ENCODE data around the gene UNC5C. TPM values are rescaled to one million over a fixed set of nuclear protein-coding genes. Genes with fewer than 3 reads are reported as not detected.

The UNC5C gene
- total and polyA plus RNA-seq, 2 donors (not counting 1 experiment from before 2014, with no cell fraction given) = 2.0 to 11.6 TPM

- TF ChIP-seq EZH2 (IDR thresholded peaks at IDR 0.05; ENCODE audit: low read length, missing control alignments) (no peak), CTCF (conservative IDR thresholded peaks at IDR 0.05 in 1 of 2, IDR thresholded peaks at IDR 0.05 in 1 of 2; ENCODE audit: low read depth in 1 of 2, low read length in 2 of 2) (no peak)
- Histone ChIP-seq H3K4me2 (ENCODE audit: extremely low read depth, insufficient read depth, low read length) (no peak overlapping the region), H3K4me1 (ENCODE audit: control insufficient read depth, extremely low read depth, insufficient read depth, low read length) (peaks cover 4% of the 10 kb centered on the region), H3K79me2 (ENCODE audit: control insufficient read depth, insufficient read depth, low read length) (no peaks in the 10 kb centered on the region), H3K4me3 (replicated peaks in 1 of 4; ENCODE audit: control extremely low read depth in 1 of 4, insufficient read depth in 1 of 4, low read depth in 3 of 4, low read length in 4 of 4) (no peak overlapping the region), H3K27me3 (ENCODE audit: control insufficient read depth, insufficient read depth, low read length) (no peaks in the 10 kb centered on the region), H3K27ac (ENCODE audit: insufficient read depth, low read length) (no peak overlapping the region), H2AFZ (ENCODE audit: low read length) (no peak overlapping the region), H3K9me3 (ENCODE audit: control insufficient read depth, insufficient read depth, low read depth, low read length) (no peaks in the 10 kb centered on the region), H3K9ac (ENCODE audit: insufficient read depth, low read length) (no peak overlapping the region), H3K36me3 (ENCODE audit: control insufficient read depth, insufficient read depth, low read length) (no peaks in the 10 kb centered on the region), H4K20me1 (ENCODE audit: control insufficient read depth, extremely low read depth, insufficient read depth, low read length) (no peaks in the 10 kb centered on the region)
- no peak for DNase-seq (ENCODE audit: low read depth in 2 of 2)
Observed at GRCh38 chr4:95504501-95504900, 44.3 kb downstream of the UNC5C start.

GRCh38 chr4:95500361-95500760, 48.4 kb downstream of the UNC5C start:
- Histone ChIP-seq H3K4me2 (ENCODE audit: extremely low read depth, insufficient read depth, low read length) (no peak overlapping the region), H3K27ac (ENCODE audit: insufficient read depth, low read length) (no peak overlapping the region), H3K4me3 (replicated peaks in 1 of 4; ENCODE audit: control extremely low read depth in 1 of 4, insufficient read depth in 1 of 4, low read depth in 3 of 4, low read length in 4 of 4) (no peak overlapping the region), H3K36me3 (ENCODE audit: control insufficient read depth, insufficient read depth, low read length) (no peaks in the 10 kb centered on the region), H2AFZ (ENCODE audit: low read length) (no peak overlapping the region), H3K4me1 (ENCODE audit: control insufficient read depth, extremely low read depth, insufficient read depth, low read length) (no peaks in the 10 kb centered on the region), H3K9ac (ENCODE audit: insufficient read depth, low read length) (no peak overlapping the region), H3K9me3 (ENCODE audit: control insufficient read depth, insufficient read depth, low read depth, low read length) (no peaks in the 10 kb centered on the region), H3K79me2 (ENCODE audit: control insufficient read depth, insufficient read depth, low read length) (no peaks in the 10 kb centered on the region), H3K27me3 (ENCODE audit: control insufficient read depth, insufficient read depth, low read length) (no peaks in the 10 kb centered on the region), H4K20me1 (ENCODE audit: control insufficient read depth, extremely low read depth, insufficient read depth, low read length) (no peaks in the 10 kb centered on the region)
- TF ChIP-seq CTCF (conservative IDR thresholded peaks at IDR 0.05 in 1 of 2, IDR thresholded peaks at IDR 0.05 in 1 of 2; ENCODE audit: low read depth in 1 of 2, low read length in 2 of 2) (no peak), EZH2 (IDR thresholded peaks at IDR 0.05; ENCODE audit: low read length, missing control alignments) (no peak)
- DNase-seq (ENCODE audit: low read depth in 2 of 2) = peak in 1 of 2 donors; percentile 36

GRCh38 chr4:95499291-95499696, 49.5 kb downstream of the UNC5C start:
- Histone ChIP-seq H3K27me3 (ENCODE audit: control insufficient read depth, insufficient read depth, low read length) (no peaks in the 10 kb centered on the region), H3K4me1 (ENCODE audit: control insufficient read depth, extremely low read depth, insufficient read depth, low read length) (no peaks in the 10 kb centered on the region), H3K79me2 (ENCODE audit: control insufficient read depth, insufficient read depth, low read length) (no peaks in the 10 kb centered on the region), H3K4me3 (replicated peaks in 1 of 4; ENCODE audit: control extremely low read depth in 1 of 4, insufficient read depth in 1 of 4, low read depth in 3 of 4, low read length in 4 of 4) (no peak overlapping the region), H3K27ac (ENCODE audit: insufficient read depth, low read length) (no peak overlapping the region), H2AFZ (ENCODE audit: low read length) (no peak overlapping the region), H4K20me1 (ENCODE audit: control insufficient read depth, extremely low read depth, insufficient read depth, low read length) (no peaks in the 10 kb centered on the region), H3K9ac (ENCODE audit: insufficient read depth, low read length) (no peak overlapping the region), H3K9me3 (ENCODE audit: control insufficient read depth, insufficient read depth, low read depth, low read length) (no peaks in the 10 kb centered on the region), H3K4me2 (ENCODE audit: extremely low read depth, insufficient read depth, low read length) (no peak overlapping the region), H3K36me3 (ENCODE audit: control insufficient read depth, insufficient read depth, low read length) (no peaks in the 10 kb centered on the region)
- TF ChIP-seq CTCF (conservative IDR thresholded peaks at IDR 0.05 in 1 of 2, IDR thresholded peaks at IDR 0.05 in 1 of 2; ENCODE audit: low read depth in 1 of 2, low read length in 2 of 2) (no peak), EZH2 (IDR thresholded peaks at IDR 0.05; ENCODE audit: low read length, missing control alignments) (no peak)
- DNase-seq (ENCODE audit: low read depth in 2 of 2) = no peak

Data from fibroblast of lung (primary cell).